ENCODE results near the gene SLC25A24.
"Not testable (repeated sequence)": the region's sequence is repeated elsewhere in the genome, so short reads cannot be mapped to it uniquely, and the experiment has no call there.

SLC25A24 gene

GRCh38 chr1:108203582-108203981, 3.4 kb upstream of the SLC25A24 start:
- H3K79me1 ChIP-seq (replicated peaks; ENCODE audit: low read length, poor library complexity, severe bottlenecking); H3K4ac ChIP-seq (ENCODE audit: low read depth in 1 of 2, low read length in 2 of 2); H2BK120ac ChIP-seq (ENCODE audit: low read depth, low read length); H3K27ac ChIP-seq (ENCODE audit: low read length, poor library complexity, severe bottlenecking); H3K14ac ChIP-seq (ENCODE audit: low read length in 2 of 2); H2BK12ac ChIP-seq (ENCODE audit: low read length in 2 of 2); H4K91ac ChIP-seq (ENCODE audit: low read length); H3K4me1 ChIP-seq (ENCODE audit: control insufficient read depth, insufficient read depth, low read depth, low read length); H2BK5ac ChIP-seq (ENCODE audit: low read depth, low read length, poor library complexity, severe bottlenecking); H2AFZ ChIP-seq (ENCODE audit: low read depth, low read length); H3K9ac ChIP-seq (ENCODE audit: low read length); H2AK5ac ChIP-seq (ENCODE audit: low read length, severe bottlenecking); H3K36me3 ChIP-seq (ENCODE audit: control insufficient read depth in 1 of 2, insufficient read depth in 2 of 2, low read depth in 1 of 2, low read length in 2 of 2); DNase-seq; H2BK15ac ChIP-seq (ENCODE audit: low read depth, poor library complexity, severe bottlenecking); H3K9me3 ChIP-seq (ENCODE audit: control insufficient read depth, low read length); H3K23ac ChIP-seq (ENCODE audit: low read length in 2 of 2); H3K18ac ChIP-seq (ENCODE audit: low read depth in 1 of 2, low read length in 2 of 2); H3K4me2 ChIP-seq (ENCODE audit: low read length, poor library complexity, severe bottlenecking); H3K27me3 ChIP-seq (ENCODE audit: control insufficient read depth in 1 of 2, insufficient read depth in 1 of 2, low read length in 2 of 2); H3K4me3 ChIP-seq (ENCODE audit: insufficient read depth in 1 of 2, low read depth in 1 of 2, low read length in 2 of 2); H4K8ac ChIP-seq (ENCODE audit: low read length): not testable (repeated sequence)
- WGBS, result no CpG with 5 or more reads among the region's 3 CpGs

- no peak for DNase-seq
- Histone ChIP-seq H3K4ac (ENCODE audit: low read depth in 1 of 2, low read length in 2 of 2) (no peak overlapping the region), H2AFZ (ENCODE audit: low read depth, low read length) (no peak overlapping the region), H4K91ac (ENCODE audit: low read length) (no peak overlapping the region), H3K18ac (ENCODE audit: low read depth in 1 of 2, low read length in 2 of 2) (no peak overlapping the region), H3K27ac (ENCODE audit: low read length, poor library complexity, severe bottlenecking) (no peak overlapping the region), H4K8ac (ENCODE audit: low read length) (no peak overlapping the region), H2BK120ac (ENCODE audit: low read depth, low read length) (no peak overlapping the region), H3K23ac (ENCODE audit: low read length in 2 of 2) (no peak overlapping the region), H3K79me1 (replicated peaks; ENCODE audit: low read length, poor library complexity, severe bottlenecking) (no peaks in the 10 kb centered on the region), H3K4me2 (ENCODE audit: low read length, poor library complexity, severe bottlenecking) (no peak overlapping the region), H2BK15ac (ENCODE audit: low read depth, poor library complexity, severe bottlenecking) (no peak overlapping the region), H3K9ac (ENCODE audit: low read length) (no peak overlapping the region), H3K4me3 (ENCODE audit: insufficient read depth in 1 of 2, low read depth in 1 of 2, low read length in 2 of 2) (no peak overlapping the region), H2BK12ac (ENCODE audit: low read length in 2 of 2) (no peak overlapping the region), H3K27me3 (ENCODE audit: control insufficient read depth in 1 of 2, insufficient read depth in 1 of 2, low read length in 2 of 2) (no peaks in the 10 kb centered on the region), H3K14ac (ENCODE audit: low read length in 2 of 2) (no peak overlapping the region), H3K4me1 (ENCODE audit: control insufficient read depth, insufficient read depth, low read depth, low read length) (peaks cover 6% of the 10 kb centered on the region), H2AK5ac (ENCODE audit: low read length, severe bottlenecking) (no peak overlapping the region), H3K36me3 (ENCODE audit: control insufficient read depth in 1 of 2, insufficient read depth in 2 of 2, low read depth in 1 of 2, low read length in 2 of 2) (peaks cover 4 to 13% of the 10 kb centered on the region in 2 experiments), H2BK5ac (ENCODE audit: low read depth, low read length, poor library complexity, severe bottlenecking) (no peak overlapping the region), H3K9me3 (ENCODE audit: control insufficient read depth, low read length) (no peaks in the 10 kb centered on the region)
- WGBS, result 93% methylated on average over 2 of the region's 5 CpGs
Observed at GRCh38 chr1:108201687-108202086, 1.5 kb upstream of the SLC25A24 start.

GRCh38 chr1:108200687-108201051, 526 bp upstream of the SLC25A24 start:
- Histone ChIP-seq H3K4ac (ENCODE audit: low read depth in 1 of 2, low read length in 2 of 2) (peak overlapping the region; percentile 8 to 58), H3K9ac (ENCODE audit: low read length) (peak overlapping the region; percentile 96), H2BK15ac (ENCODE audit: low read depth, poor library complexity, severe bottlenecking) (no peak overlapping the region), H2BK12ac (ENCODE audit: low read length in 2 of 2) (no peak overlapping the region), H2BK5ac (ENCODE audit: low read depth, low read length, poor library complexity, severe bottlenecking) (no peak overlapping the region), H3K4me3 (ENCODE audit: insufficient read depth in 1 of 2, low read depth in 1 of 2, low read length in 2 of 2) (peak overlapping the region; percentile 84 to 87), H3K18ac (ENCODE audit: low read depth in 1 of 2, low read length in 2 of 2) (peak overlapping the region; percentile 95), H2BK120ac (ENCODE audit: low read depth, low read length) (peak overlapping the region; percentile 56), H2AK5ac (ENCODE audit: low read length, severe bottlenecking) (no peak overlapping the region), H3K23ac (ENCODE audit: low read length in 2 of 2) (no peak overlapping the region), H3K14ac (ENCODE audit: low read length in 2 of 2) (no peak overlapping the region), H3K27ac (ENCODE audit: low read length, poor library complexity, severe bottlenecking) (peak overlapping the region; percentile 94), H4K91ac (ENCODE audit: low read length) (no peak overlapping the region), H3K4me1 (ENCODE audit: control insufficient read depth, insufficient read depth, low read depth, low read length) (peaks cover 6% of the 10 kb centered on the region), H3K36me3 (ENCODE audit: control insufficient read depth in 1 of 2, insufficient read depth in 2 of 2, low read depth in 1 of 2, low read length in 2 of 2) (peaks cover 5 to 23% of the 10 kb centered on the region in 2 experiments), H3K9me3 (ENCODE audit: control insufficient read depth, low read length) (peaks cover under 1% of the 10 kb centered on the region), H3K4me2 (ENCODE audit: low read length, poor library complexity, severe bottlenecking) (peak overlapping the region; percentile 86), H3K27me3 (ENCODE audit: control insufficient read depth in 1 of 2, insufficient read depth in 1 of 2, low read length in 2 of 2) (no peaks in the 10 kb centered on the region), H4K8ac (ENCODE audit: low read length) (peak overlapping the region; percentile 90), H2AFZ (ENCODE audit: low read depth, low read length) (no peak overlapping the region), H3K79me1 (replicated peaks; ENCODE audit: low read length, poor library complexity, severe bottlenecking) (peaks cover 2% of the 10 kb centered on the region)
- WGBS, result 7% methylated on average over 10 of the region's 10 CpGs
- peak; percentile 65 for DNase-seq

GRCh38 chr1:108199201-108199691, 897 bp downstream of the SLC25A24 start:
- Histone ChIP-seq H4K91ac (ENCODE audit: low read length) (no peak overlapping the region), H2BK15ac (ENCODE audit: low read depth, poor library complexity, severe bottlenecking) (no peak overlapping the region), H2AFZ (ENCODE audit: low read depth, low read length) (peak overlapping the region; percentile 14), H3K18ac (ENCODE audit: low read depth in 1 of 2, low read length in 2 of 2) (peak overlapping the region; percentile 40 to 93), H2BK120ac (ENCODE audit: low read depth, low read length) (peak overlapping the region; percentile 90), H3K4me3 (ENCODE audit: insufficient read depth in 1 of 2, low read depth in 1 of 2, low read length in 2 of 2) (peak overlapping the region; percentile 84 to 87), H3K23ac (ENCODE audit: low read length in 2 of 2) (no peak overlapping the region), H2BK5ac (ENCODE audit: low read depth, low read length, poor library complexity, severe bottlenecking) (peak overlapping the region; percentile 2), H3K4me2 (ENCODE audit: low read length, poor library complexity, severe bottlenecking) (peak overlapping the region; percentile 69), H3K27ac (ENCODE audit: low read length, poor library complexity, severe bottlenecking) (peak overlapping the region; percentile 78), H3K79me1 (replicated peaks; ENCODE audit: low read length, poor library complexity, severe bottlenecking) (peaks cover 2% of the 10 kb centered on the region), H3K14ac (ENCODE audit: low read length in 2 of 2) (peak overlapping the region in 1 of 2 experiments; percentile 48), H3K9ac (ENCODE audit: low read length) (peak overlapping the region; percentile 96), H3K9me3 (ENCODE audit: control insufficient read depth, low read length) (peaks cover 4% of the 10 kb centered on the region), H3K4me1 (ENCODE audit: control insufficient read depth, insufficient read depth, low read depth, low read length) (peaks cover 6% of the 10 kb centered on the region), H2AK5ac (ENCODE audit: low read length, severe bottlenecking) (no peak overlapping the region), H3K36me3 (ENCODE audit: control insufficient read depth in 1 of 2, insufficient read depth in 2 of 2, low read depth in 1 of 2, low read length in 2 of 2) (peaks cover 6 to 37% of the 10 kb centered on the region in 2 experiments), H3K27me3 (ENCODE audit: control insufficient read depth in 1 of 2, insufficient read depth in 1 of 2, low read length in 2 of 2) (no peaks in the 10 kb centered on the region), H4K8ac (ENCODE audit: low read length) (no peak overlapping the region), H3K4ac (ENCODE audit: low read depth in 1 of 2, low read length in 2 of 2) (peak overlapping the region in 1 of 2 experiments; percentile 83), H2BK12ac (ENCODE audit: low read length in 2 of 2) (no peak overlapping the region)
- under 1% methylated on average over 9 of the region's 9 CpGs for WGBS
- peak; percentile 52 for DNase-seq

Data from mesenchymal stem cell (in vitro differentiated cells and primary cell).